CD8-positive, alpha-beta memory T cell (primary cell): ENCODE data around the gene DRC1. TPM values are rescaled to one million over a fixed set of nuclear protein-coding genes. Genes with fewer than 3 reads are reported as not detected.

Experiments used
- CTCF ChIA-PET: fragments of 350-600 bp; sonication (Branson Sonifier 250); formaldehyde crosslinking; loops from one replicate; lab custom pipeline; 2021; ENCODE audit warnings: antibody characterized with exemption; lab: Charles Lee
- POLR2A ChIA-PET: fragments of 350-600 bp; sonication (Branson Sonifier 250); formaldehyde crosslinking; loops from one replicate; lab custom pipeline; 2021; ENCODE audit warnings: antibody characterized with exemption; lab: Charles Lee
- DNase-seq, 5 donors: peaks; one replicate each; pipeline versions ENCODE4 v3.0.0 to v3.0.0-alpha.2; 2020 to 2022; ENCODE audit warnings: mixed read lengths in 1 of 5
- H3K27ac ChIP-seq: one replicate; pipeline ENCODE4 v1.7.0; 2013; ENCODE audit warnings: low read depth, mild to moderate bottlenecking, low read length, moderate library complexity
- H3K27me3 ChIP-seq: 2 replicates; pipeline ENCODE4 v1.7.0; 2013; ENCODE audit warnings: low read length, mild to moderate bottlenecking; ENCODE audit not compliant: insufficient read depth, poor library complexity, severe bottlenecking
- H3K36me3 ChIP-seq: 2 replicates; pipeline ENCODE4 v1.7.0; 2013; ENCODE audit warnings: mild to moderate bottlenecking, low read length, moderate library complexity; ENCODE audit not compliant: insufficient read depth
- H3K4me1 ChIP-seq: 2 replicates; pipeline ENCODE4 v1.7.0; 2013; ENCODE audit warnings: mild to moderate bottlenecking, low read length, moderate library complexity; ENCODE audit not compliant: insufficient read depth
- H3K4me3 ChIP-seq: 2 replicates; pipeline ENCODE4 v1.7.0; 2013; ENCODE audit warnings: mild to moderate bottlenecking, low read length
- H3K9me3 ChIP-seq: 2 replicates; pipeline ENCODE4 v1.7.0; 2013; ENCODE audit warnings: mild to moderate bottlenecking, low read length
- H3K27ac Mint-ChIP-seq, 8 donors: one replicate each; pipeline ENCODE4 v1.8.0; 2020 to 2021; ENCODE audit warnings: mixed read lengths in 8 of 8, mild to moderate bottlenecking in 6 of 8, inconsistent platforms in 3 of 8, moderate library complexity in 3 of 8
- H3K27me3 Mint-ChIP-seq, 2 donors: one replicate each; pipeline ENCODE4 v1.8.0; 2020 to 2021; ENCODE audit warnings: mixed read lengths in 2 of 2, mild to moderate bottlenecking in 1 of 2, moderate library complexity in 1 of 2
- H3K36me3 Mint-ChIP-seq, 3 donors: one replicate each; pipeline ENCODE4 v1.8.0; 2020 to 2021; ENCODE audit warnings: mixed read lengths in 3 of 3, inconsistent platforms in 1 of 3, mild to moderate bottlenecking in 1 of 3
- H3K4me1 Mint-ChIP-seq, 3 donors: one replicate each; pipeline ENCODE4 v1.8.0; 2020 to 2021; ENCODE audit warnings: mixed read lengths in 3 of 3, inconsistent platforms in 1 of 3, mild to moderate bottlenecking in 1 of 3
- H3K4me3 Mint-ChIP-seq, 7 donors: one replicate each; pipeline ENCODE4 v1.8.0; 2020 to 2021; ENCODE audit warnings: mixed read lengths in 7 of 7, mild to moderate bottlenecking in 6 of 7, moderate library complexity in 4 of 7, inconsistent platforms in 2 of 7
- H3K9me3 Mint-ChIP-seq, 5 donors: one replicate each; pipeline ENCODE4 v1.8.0; 2020 to 2022; ENCODE audit warnings: mixed read lengths in 5 of 5, mild to moderate bottlenecking in 3 of 5, moderate library complexity in 2 of 5, inconsistent platforms in 1 of 5
- polyA plus RNA-seq: library from polyadenylated mRNA; unstranded; fragments of 300-500 nt; fragmentation: Illumina TruSeq; gene quantifications from one replicate; pipeline ENCODE4 v1.2.3, GENCODE V29; 2021
- total RNA-seq, 2 experiments: library from RNA; stranded (reverse); gene quantifications; one replicate each; pipeline ENCODE4 v1.2.3, GENCODE V29; 2021

DRC1 gene
- total and polyA plus RNA-seq, 3 experiments from 2014 or later = not detected

DNA sequence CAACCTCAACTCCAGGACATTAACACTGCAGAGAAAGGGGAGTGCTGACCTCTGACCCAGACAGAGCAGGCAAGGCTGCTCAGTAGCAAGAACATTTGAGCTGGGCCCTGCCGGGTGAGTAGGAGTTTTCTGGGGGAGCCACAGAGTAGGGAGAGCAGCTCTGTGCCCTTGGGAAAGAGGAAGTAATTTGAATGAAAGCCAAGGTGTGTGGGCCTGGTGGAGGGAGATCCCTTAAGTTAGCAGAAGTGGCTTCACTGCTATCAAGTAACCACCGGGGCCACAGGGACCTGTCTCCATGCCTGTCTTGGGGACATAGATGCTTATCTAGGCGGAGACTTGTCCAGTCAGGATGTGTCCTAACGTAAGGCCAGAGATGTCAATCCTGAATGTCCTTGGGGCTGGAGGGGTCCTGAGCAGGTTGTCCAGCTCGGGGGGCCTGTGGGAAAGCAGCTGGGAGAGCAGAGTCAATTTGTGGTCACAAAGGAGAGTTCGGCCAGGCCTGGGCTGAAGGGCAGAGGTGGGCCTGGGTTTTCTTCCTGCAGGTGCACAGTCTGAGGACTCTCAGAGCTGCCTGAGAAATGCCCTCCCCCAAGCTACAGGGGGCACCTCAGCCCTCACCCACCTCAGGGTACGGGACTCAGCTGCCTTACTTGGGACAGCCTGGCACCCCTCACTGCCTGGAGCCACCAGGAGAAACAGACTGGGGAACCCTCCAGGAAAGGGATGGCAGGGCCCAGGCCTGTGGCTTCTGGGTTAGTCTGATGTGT lies 91.2 kb downstream of the DRC1 start:
- DNase-seq = no peak
- no peak overlapping the region for H3K4me3 ChIP-seq

DNA sequence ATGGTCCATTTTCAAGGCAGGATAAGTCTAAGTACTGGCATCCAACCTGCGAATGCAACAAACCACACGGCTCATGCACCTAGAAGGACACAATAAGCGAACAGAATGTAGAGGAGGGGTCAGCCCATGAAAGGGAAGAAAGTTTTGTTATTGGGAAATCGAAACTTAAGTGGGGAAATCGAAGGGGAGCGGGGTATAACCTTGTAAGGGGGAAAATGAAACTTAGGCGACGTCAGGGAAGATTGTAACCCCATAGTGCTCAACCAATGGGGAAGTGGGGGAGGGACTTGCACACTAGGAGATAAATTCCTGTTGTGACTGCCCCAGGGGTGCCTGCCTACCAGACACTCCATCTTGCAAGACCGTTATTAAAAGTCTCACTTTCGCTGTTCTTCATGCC lies 91.8 kb downstream of the DRC1 start:
- peaks cover 0 to 11% of the 10 kb centered on the region in 2 donors for H3K27me3 Mint-ChIP-seq
- H3K36me3 Mint-ChIP-seq = no peaks in the 10 kb centered on the region
- DNase-seq = no peak
- H3K4me1 Mint-ChIP-seq = peaks cover 0 to 8% (median 4%) of the 10 kb centered on the region in 3 donors
- H3K36me3 ChIP-seq = no peaks in the 10 kb centered on the region
- POLR2A ChIA-PET = no interaction called here
- no peaks in the 10 kb centered on the region for H3K9me3 Mint-ChIP-seq
- H3K9me3 ChIP-seq = no peaks in the 10 kb centered on the region
- H3K27ac Mint-ChIP-seq = peak overlapping the region in 3 of 8 donors; percentile 8 to 69 (median 38)
- CTCF ChIA-PET = no interaction called here
- no peak overlapping the region for H3K4me3 ChIP-seq
- H3K4me1 ChIP-seq = no peaks in the 10 kb centered on the region
- H3K27me3 ChIP-seq = peaks cover 5% of the 10 kb centered on the region
- H3K27ac ChIP-seq = no peak overlapping the region
- peak overlapping the region in 4 of 7 donors; percentile 13 to 53 (median 30) for H3K4me3 Mint-ChIP-seq

More for the DNA sequence above, 91.2 kb downstream of the DRC1 start:
- CTCF ChIA-PET = interaction anchor here (2.5 kb wide), 1 partner anchor 10 kb away, joined by 11 read pairs; no protein-coding TSS in a partner anchor
- no peaks in the 10 kb centered on the region for H3K36me3 Mint-ChIP-seq
- POLR2A ChIA-PET = no interaction called here
- peaks cover 0 to 8% (median 4%) of the 10 kb centered on the region in 3 donors for H3K4me1 Mint-ChIP-seq
- H3K27me3 Mint-ChIP-seq = peaks cover 0 to 10% of the 10 kb centered on the region in 2 donors
- H3K9me3 Mint-ChIP-seq = no peaks in the 10 kb centered on the region
- H3K4me3 Mint-ChIP-seq = peak overlapping the region in 2 of 7 donors; percentile 2 to 22
- H3K36me3 ChIP-seq = no peaks in the 10 kb centered on the region
- H3K9me3 ChIP-seq = no peaks in the 10 kb centered on the region
- no peak overlapping the region for H3K27ac ChIP-seq
- H3K4me1 ChIP-seq = no peaks in the 10 kb centered on the region
- peak overlapping the region in 1 of 8 donors; percentile 54 for H3K27ac Mint-ChIP-seq
- H3K27me3 ChIP-seq = peaks cover under 1% of the 10 kb centered on the region

DNA sequence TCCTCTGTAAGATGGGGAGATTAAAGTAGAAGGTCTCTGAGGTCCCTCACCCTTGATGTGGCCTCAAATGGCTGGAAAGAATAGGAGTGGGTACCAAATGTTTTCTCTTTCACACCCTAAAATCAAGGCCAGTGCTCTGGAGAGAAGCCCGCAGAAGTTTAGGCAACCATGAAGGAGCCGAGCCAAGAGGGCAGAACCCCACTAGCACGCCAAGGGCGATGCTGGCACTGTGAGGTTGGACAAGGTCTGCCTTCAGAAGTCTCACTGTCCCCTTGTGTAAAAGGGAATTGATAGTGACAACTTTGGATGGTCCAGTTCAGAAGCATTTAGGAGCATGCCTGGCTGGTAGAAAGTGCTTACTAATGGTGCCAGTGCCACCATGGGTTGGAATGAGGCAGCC lies 92.5 kb downstream of the DRC1 start:
- Histone ChIP-seq H3K4me1 (no peaks in the 10 kb centered on the region), H3K9me3 (no peaks in the 10 kb centered on the region), H3K4me3 (no peak overlapping the region), H3K27ac (no peak overlapping the region), H3K36me3 (no peaks in the 10 kb centered on the region), H3K27me3 (peaks cover 7% of the 10 kb centered on the region)
- CTCF ChIA-PET = no interaction called here
- peaks cover 0 to 17% of the 10 kb centered on the region in 2 donors for H3K27me3 Mint-ChIP-seq
- DNase-seq = no peak
- H3K36me3 Mint-ChIP-seq = no peaks in the 10 kb centered on the region
- H3K9me3 Mint-ChIP-seq = no peaks in the 10 kb centered on the region
- no peak overlapping the region for H3K27ac Mint-ChIP-seq
- H3K4me1 Mint-ChIP-seq = peaks cover 0 to 8% (median 4%) of the 10 kb centered on the region in 3 donors
- POLR2A ChIA-PET = no interaction called here
- H3K4me3 Mint-ChIP-seq = no peak overlapping the region

DNA sequence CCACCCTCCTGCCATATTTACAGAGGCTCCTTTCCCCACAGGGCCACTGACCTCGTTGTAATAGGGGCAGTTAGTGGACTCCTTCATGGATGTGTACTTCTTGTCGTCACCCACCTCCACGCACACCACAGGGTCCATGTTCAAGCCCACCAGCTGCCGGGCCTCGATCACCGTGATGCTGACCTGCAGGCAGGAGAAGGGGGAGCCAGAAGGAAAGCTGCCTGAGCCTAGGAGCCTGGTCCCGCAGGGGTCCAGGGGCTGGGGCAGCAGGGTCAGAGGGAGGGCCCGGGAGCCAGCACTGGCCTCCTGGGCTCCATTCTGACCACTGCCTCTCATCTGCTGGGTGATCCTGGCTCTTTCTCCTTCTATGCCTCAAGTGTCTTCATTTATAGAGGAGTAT lies 93.2 kb downstream of the DRC1 start:
- Mint-ChIP-seq H3K27me3 (peaks cover 0 to 18% of the 10 kb centered on the region in 2 donors), H3K4me1 (peaks cover 0 to 8% (median 4%) of the 10 kb centered on the region in 3 donors), H3K9me3 (no peaks in the 10 kb centered on the region), H3K4me3 (no peak overlapping the region), H3K27ac (no peak overlapping the region), H3K36me3 (no peaks in the 10 kb centered on the region)
- POLR2A ChIA-PET = no interaction called here
- Histone ChIP-seq H3K27me3 (peaks cover 7% of the 10 kb centered on the region), H3K36me3 (no peaks in the 10 kb centered on the region), H3K4me1 (no peaks in the 10 kb centered on the region), H3K4me3 (no peak overlapping the region), H3K27ac (no peak overlapping the region), H3K9me3 (no peaks in the 10 kb centered on the region)
- no peak for DNase-seq
- CTCF ChIA-PET = interaction anchor here (0.7 kb wide), 1 partner anchor 9 kb away, joined by 3 read pairs; no protein-coding TSS in a partner anchor

DNA sequence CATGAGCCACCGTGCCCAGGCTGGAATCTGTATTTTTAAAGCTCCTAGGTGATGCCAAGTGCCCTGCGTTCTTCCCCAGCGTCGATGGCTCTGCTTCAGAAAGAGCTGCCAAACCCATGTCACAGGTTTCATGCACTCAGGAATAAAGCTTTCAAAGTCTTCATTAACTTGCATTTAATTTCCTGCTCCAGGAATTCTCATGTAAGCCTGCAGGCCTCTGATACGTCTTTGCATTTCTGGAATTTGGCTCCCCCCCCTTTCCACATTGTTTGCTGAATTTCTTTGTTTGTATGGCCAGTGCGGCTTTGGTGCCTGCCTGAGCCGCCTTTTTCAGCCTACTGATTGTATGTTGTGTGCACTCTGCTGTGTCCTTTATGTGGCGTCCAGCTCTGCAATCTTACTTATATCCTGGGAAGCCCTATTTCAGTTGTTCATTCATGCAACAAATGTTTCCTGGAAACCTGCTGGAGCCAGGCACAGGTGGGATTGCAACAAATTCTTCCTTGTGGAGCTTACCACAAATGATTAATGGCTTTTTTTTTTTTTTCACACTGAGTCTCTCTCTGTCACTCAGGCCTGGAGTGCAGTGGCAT lies 94.1 kb downstream of the DRC1 start:
- no peak overlapping the region for H3K4me3 Mint-ChIP-seq
- Histone ChIP-seq H3K4me1 (no peaks in the 10 kb centered on the region), H3K27me3 (peaks cover 7% of the 10 kb centered on the region), H3K27ac (no peak overlapping the region), H3K36me3 (no peaks in the 10 kb centered on the region), H3K4me3 (no peak overlapping the region), H3K9me3 (no peaks in the 10 kb centered on the region)
- H3K4me1 Mint-ChIP-seq = peaks cover 0 to 8% (median 4%) of the 10 kb centered on the region in 3 donors
- no peak for DNase-seq
- no peaks in the 10 kb centered on the region for H3K36me3 Mint-ChIP-seq
- H3K9me3 Mint-ChIP-seq = no peaks in the 10 kb centered on the region
- ChIA-PET CTCF (no interaction called here), POLR2A (no interaction called here)
- H3K27ac Mint-ChIP-seq = no peak overlapping the region
- H3K27me3 Mint-ChIP-seq = peaks cover 0 to 18% of the 10 kb centered on the region in 2 donors

DNA sequence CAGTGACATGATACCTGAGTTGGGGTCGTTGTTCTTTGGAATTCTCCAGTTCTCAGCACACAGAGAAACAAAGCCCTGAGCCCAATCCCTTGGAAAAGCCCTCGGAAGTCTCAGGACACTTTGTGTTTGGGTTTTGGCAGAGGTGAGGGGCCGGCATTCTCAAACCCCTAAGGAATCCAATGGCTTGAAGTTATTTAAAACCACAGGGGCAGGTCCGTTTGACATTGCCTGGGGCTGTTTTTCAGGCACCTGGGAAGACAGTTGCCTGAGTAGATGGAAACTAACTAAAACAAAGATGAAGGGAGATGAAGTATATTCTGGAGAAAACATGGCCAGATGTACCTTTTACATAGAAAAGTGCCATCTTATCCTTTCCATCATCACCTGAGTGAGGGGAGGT lies 98.7 kb downstream of the DRC1 start:
- Mint-ChIP-seq H3K27ac (no peak overlapping the region), H3K4me1 (peaks cover 3 to 10% (median 8%) of the 10 kb centered on the region in 3 donors), H3K27me3 (peaks cover 0 to 20% of the 10 kb centered on the region in 2 donors), H3K9me3 (no peaks in the 10 kb centered on the region), H3K36me3 (no peaks in the 10 kb centered on the region), H3K4me3 (peak overlapping the region in 1 of 7 donors; percentile 26)
- peaks cover 7% of the 10 kb centered on the region for H3K27me3 ChIP-seq
- H3K36me3 ChIP-seq = no peaks in the 10 kb centered on the region
- CTCF ChIA-PET = no interaction called here
- POLR2A ChIA-PET = no interaction called here
- no peak overlapping the region for H3K4me3 ChIP-seq
- no peak overlapping the region for H3K27ac ChIP-seq
- H3K4me1 ChIP-seq = peaks cover 6% of the 10 kb centered on the region
- H3K9me3 ChIP-seq = no peaks in the 10 kb centered on the region
- no peak for DNase-seq

DNA sequence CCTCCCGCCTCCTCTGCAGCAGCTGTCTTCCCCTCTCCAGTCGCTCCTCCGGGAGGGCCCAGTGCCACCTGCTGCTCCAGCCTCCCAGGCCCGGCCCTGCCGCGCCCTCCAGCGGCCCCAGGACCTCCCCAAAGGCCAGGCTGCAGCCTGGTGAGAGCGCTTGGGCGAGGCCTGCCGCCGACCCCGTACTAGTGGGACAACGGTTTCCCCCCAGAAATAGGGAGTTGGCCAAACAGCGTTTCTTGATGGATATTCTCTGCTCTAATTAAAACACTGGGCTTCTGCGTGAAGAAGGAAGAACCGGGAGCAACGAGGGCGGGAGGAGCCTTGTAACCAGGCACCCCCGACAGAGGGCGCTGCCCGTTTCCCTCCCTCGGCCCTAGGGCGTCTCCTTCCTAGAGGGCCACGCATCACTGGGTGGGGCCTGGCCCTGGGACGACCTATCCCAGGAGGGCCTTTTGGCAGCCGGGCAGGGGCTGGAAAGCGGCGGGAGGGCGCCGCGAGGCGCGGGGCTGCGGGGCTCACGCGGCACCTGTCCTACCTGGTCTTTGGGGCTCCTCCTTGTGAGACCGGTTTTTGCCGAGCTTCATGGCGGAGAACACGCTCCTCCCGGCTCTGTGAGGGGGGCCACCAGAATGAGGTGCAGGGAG lies 101.6 kb downstream of the DRC1 start:
- peak; percentile 61 to 81 (median 67) for DNase-seq
- Histone ChIP-seq H3K4me1 (peaks cover 6% of the 10 kb centered on the region), H3K4me3 (peak overlapping the region; percentile 47), H3K36me3 (no peaks in the 10 kb centered on the region), H3K27ac (peak overlapping the region; percentile 32), H3K27me3 (peaks cover 3% of the 10 kb centered on the region), H3K9me3 (no peaks in the 10 kb centered on the region)
- no peaks in the 10 kb centered on the region for H3K9me3 Mint-ChIP-seq
- peak overlapping the region; percentile 74 to 89 (median 81) for H3K4me3 Mint-ChIP-seq
- peak overlapping the region in 3 of 8 donors; percentile 17 to 89 (median 63) for H3K27ac Mint-ChIP-seq
- peaks cover 3 to 10% (median 8%) of the 10 kb centered on the region in 3 donors for H3K4me1 Mint-ChIP-seq
- CTCF ChIA-PET = interaction anchor here (0.6 to 2.9 kb wide), 7 partner anchors 8 to 86 kb away, joined by 3 to 11 read pairs (median 3); no protein-coding TSS in a partner anchor
- POLR2A ChIA-PET = no interaction called here
- H3K36me3 Mint-ChIP-seq = no peaks in the 10 kb centered on the region
- peaks cover 0 to 9% of the 10 kb centered on the region in 2 donors for H3K27me3 Mint-ChIP-seq
